IMR-90 (cell line): ENCODE results near the gene ASH1L.
"Not testable (repeated sequence)": the region's sequence is repeated elsewhere in the genome, so short reads cannot be mapped to it uniquely, and the experiment has no call there.

Experiments
- BHLHE40 ChIP-seq: fragments of 150-350 bp; IDR thresholded peaks from 2 replicates; pipeline ENCODE4 v1.6.1; 2016; ENCODE audit warnings: mild to moderate bottlenecking, low read depth, low read length
- CTCF ChIP-seq: conservative IDR thresholded peaks from 2 replicates; pipeline ENCODE4 v1.5.1; 2012; ENCODE audit warnings: mild to moderate bottlenecking, low read depth, low read length, improper control_type of control experiment
- POLR2A ChIP-seq: IDR thresholded peaks from 2 replicates; pipeline ENCODE4 v1.6.1; 2012; ENCODE audit warnings: mild to moderate bottlenecking, low read depth, low read length
- RAD21 ChIP-seq: IDR thresholded peaks from 2 replicates; pipeline ENCODE4 v1.6.1; 2012; ENCODE audit warnings: low read length, improper control_type of control experiment
- SMC3 ChIP-seq: fragments of 150-350 bp; IDR thresholded peaks from 2 replicates; pipeline ENCODE4 v1.6.1; 2016; ENCODE audit warnings: low read depth, mild to moderate bottlenecking, antibody characterized with exemption, low read length, moderate library complexity
- USF2 ChIP-seq: fragments of 150-350 bp; IDR thresholded peaks from 2 replicates; pipeline ENCODE4 v1.6.1; 2017; ENCODE audit warnings: mild to moderate bottlenecking, antibody characterized with exemption, low read length, low read depth

- TF ChIP-seq CTCF, POLR2A, RAD21, SMC3, BHLHE40, USF2: not testable (repeated sequence)
Observed at GRCh38 chr1:155442431-155442830, 120.2 kb downstream of the ASH1L start.
